ENCODE results near the gene AGO1. TPM values are rescaled to one million over a fixed set of nuclear protein-coding genes. Genes with fewer than 3 reads are reported as not detected.

Gene AGO1
- total RNA-seq, 4 donors from 2014 or later = 9.2 to 24.0 (median 20.1) TPM

DNA sequence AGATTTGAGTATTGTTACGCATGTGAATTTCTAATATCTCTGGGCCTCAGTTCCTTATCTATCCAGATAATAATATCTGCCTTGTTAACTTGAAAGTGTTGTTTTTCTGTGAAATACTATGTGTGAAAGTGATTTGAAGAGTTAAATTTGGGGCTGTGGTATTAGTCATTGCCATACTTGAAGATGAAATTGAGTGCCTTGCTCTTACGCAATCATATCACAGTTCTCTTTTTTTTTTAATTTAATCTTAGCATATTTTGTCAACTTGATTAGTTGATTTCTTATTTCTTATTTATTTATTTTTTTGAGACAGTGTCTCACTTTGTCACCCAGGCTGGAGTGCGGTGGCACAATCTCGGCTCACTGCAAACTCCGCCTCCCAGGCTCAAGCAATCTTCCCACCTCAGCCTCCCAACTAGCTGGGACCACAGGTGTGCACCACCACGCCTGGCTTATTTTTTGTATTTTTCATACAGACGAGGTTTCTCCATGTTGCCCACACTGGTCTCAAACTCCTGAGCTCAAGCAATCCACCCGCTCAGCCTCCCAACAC is 44.2 kb upstream of the AGO1 start:
- peaks cover 0 to 95% (median 10%) of the 10 kb centered on the region in 3 donors for H3K36me3 ChIP-seq

DNA sequence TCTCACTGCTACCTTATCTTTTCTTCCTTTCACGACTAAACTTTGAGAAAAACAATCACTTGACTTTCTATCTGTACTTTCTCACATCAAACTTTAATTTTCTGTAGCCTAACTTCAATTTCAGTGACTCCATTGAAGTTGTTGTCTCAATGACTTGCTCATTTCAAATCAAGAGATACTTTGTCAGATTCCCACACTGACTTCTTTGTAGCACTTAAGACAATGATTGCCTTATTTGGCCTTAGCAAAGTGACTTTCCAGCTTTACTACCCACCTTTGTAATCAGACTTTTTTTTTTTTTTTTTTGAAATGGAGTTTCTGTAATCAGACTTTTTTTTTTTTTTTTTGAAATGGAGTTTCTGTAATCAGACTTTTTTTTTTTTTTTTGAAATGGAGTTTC is 38.2 kb upstream of the AGO1 start:
- Histone ChIP-seq H3K36me3 (peaks cover 0 to 36% (median 7%) of the 10 kb centered on the region in 3 donors), H3K9me3 (no peaks in the 10 kb centered on the region), H3K4me3 (no peak overlapping the region), H3K27ac (peak overlapping the region in 2 of 4 donors; percentile 64 to 86), H3K27me3 (no peaks in the 10 kb centered on the region), H3K4me1 (peaks cover 0 to 11% (median 3%) of the 10 kb centered on the region in 4 donors)
- DNase-seq (ENCODE audit: low spot score in 2 of 2) = no peak
- 50 to 68% methylated on average over 1 of the region's 1 CpG for WGBS, 2 donors
- no peak for TF ChIP-seq POLR2A (IDR thresholded peaks at IDR 0.05)
- TF ChIP-seq, protein P1, sequence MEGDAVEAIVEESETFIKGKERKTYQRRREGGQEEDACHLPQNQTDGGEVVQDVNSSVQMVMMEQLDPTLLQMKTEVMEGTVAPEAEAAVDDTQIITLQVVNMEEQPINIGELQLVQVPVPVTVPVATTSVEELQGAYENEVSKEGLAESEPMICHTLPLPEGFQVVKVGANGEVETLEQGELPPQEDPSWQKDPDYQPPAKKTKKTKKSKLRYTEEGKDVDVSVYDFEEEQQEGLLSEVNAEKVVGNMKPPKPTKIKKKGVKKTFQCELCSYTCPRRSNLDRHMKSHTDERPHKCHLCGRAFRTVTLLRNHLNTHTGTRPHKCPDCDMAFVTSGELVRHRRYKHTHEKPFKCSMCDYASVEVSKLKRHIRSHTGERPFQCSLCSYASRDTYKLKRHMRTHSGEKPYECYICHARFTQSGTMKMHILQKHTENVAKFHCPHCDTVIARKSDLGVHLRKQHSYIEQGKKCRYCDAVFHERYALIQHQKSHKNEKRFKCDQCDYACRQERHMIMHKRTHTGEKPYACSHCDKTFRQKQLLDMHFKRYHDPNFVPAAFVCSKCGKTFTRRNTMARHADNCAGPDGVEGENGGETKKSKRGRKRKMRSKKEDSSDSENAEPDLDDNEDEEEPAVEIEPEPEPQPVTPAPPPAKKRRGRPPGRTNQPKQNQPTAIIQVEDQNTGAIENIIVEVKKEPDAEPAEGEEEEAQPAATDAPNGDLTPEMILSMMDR (IDR thresholded peaks at IDR 0.05) = no peak
- no peak for TF ChIP-seq EP300 (IDR thresholded peaks at IDR 0.05)

More for the DNA sequence above, 44.2 kb upstream of the AGO1 start:
- TF ChIP-seq EP300 (IDR thresholded peaks at IDR 0.05) (no peak), POLR2A (IDR thresholded peaks at IDR 0.05) (no peak)
- TF ChIP-seq, protein P1 (IDR thresholded peaks at IDR 0.05) = no peak
- H3K27ac ChIP-seq = no peak overlapping the region
- H3K9me3 ChIP-seq = peaks cover 0 to 7% (median 0%) of the 10 kb centered on the region in 4 donors
- H3K4me3 ChIP-seq = no peak overlapping the region
- H3K4me1 ChIP-seq = no peaks in the 10 kb centered on the region
- no peaks in the 10 kb centered on the region for H3K27me3 ChIP-seq
- 93 to 94% methylated on average over 8 of the region's 8 CpGs for WGBS, 2 donors
- no peak for DNase-seq (ENCODE audit: low spot score in 2 of 2)

DNA sequence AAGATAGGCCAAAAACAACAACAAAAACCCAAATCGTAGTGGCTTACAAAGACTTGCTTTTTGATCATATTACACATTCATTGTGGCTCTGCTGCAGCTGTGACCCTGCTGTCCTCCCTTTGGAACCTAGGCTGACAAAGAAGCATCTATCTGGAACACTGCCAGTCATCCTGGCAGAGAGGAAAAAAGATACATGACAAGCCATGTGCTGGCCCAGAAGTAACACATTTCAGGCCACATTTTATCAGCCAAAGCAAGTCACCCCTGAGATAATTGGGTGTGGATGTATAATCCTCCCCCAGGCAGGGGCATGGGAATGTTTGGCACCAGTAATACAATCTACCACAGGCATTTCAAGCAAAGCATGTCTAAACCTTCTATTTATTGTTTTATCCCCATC is 37.2 kb upstream of the AGO1 start:
- Histone ChIP-seq H3K36me3 (peaks cover 2 to 36% (median 7%) of the 10 kb centered on the region in 3 donors), H3K27ac (peak overlapping the region in 2 of 4 donors; percentile 64 to 86), H3K4me1 (peaks cover 0 to 12% (median 4%) of the 10 kb centered on the region in 4 donors), H3K27me3 (no peaks in the 10 kb centered on the region), H3K4me3 (no peak overlapping the region), H3K9me3 (no peaks in the 10 kb centered on the region)
- 14 to 27% methylated on average over 1 of the region's 1 CpG for WGBS, 2 donors
- TF ChIP-seq POLR2A (IDR thresholded peaks at IDR 0.05) = no peak
- TF ChIP-seq, protein P1 (IDR thresholded peaks at IDR 0.05) = no peak
- TF ChIP-seq EP300 (IDR thresholded peaks at IDR 0.05) = no peak
- no peak for DNase-seq (ENCODE audit: low spot score in 2 of 2)

DNA sequence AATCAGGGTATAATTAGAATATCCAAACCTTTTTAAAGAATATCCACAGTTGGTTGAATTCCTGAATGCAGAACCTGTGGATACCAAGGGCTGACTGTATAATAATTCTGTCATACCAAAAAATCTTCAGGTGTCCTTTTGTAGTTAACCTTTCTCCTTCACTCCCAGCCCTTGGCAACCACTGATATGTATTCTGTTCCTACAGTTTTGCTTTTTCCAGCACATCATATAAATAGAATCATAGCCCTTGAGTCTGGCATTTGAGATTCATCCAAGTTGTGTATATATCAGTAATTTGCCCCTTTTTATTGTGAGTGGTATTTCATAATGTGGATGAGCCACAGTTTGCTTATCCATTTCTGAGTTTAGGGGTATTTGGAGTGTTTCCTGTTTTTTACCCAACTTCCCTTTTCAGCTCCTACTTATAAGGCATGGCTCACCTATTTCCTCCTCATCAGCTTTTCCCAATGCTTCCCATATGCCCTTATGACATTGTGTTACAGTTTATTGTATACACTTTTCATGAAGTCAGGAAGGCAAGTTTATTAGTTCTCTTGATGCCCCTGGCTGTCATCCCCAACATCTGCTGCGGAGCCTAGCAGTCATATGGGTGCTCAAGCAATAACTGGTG is 35.0 kb upstream of the AGO1 start:
- Histone ChIP-seq H3K27me3 (no peaks in the 10 kb centered on the region), H3K4me1 (peaks cover 0 to 26% (median 10%) of the 10 kb centered on the region in 4 donors), H3K4me3 (no peak overlapping the region), H3K27ac (no peak overlapping the region), H3K36me3 (peaks cover 0 to 36% (median 2%) of the 10 kb centered on the region in 3 donors), H3K9me3 (no peaks in the 10 kb centered on the region)
- DNase-seq (ENCODE audit: low spot score in 2 of 2) = no peak
- 96 to 100% methylated on average over 1 of the region's 1 CpG for WGBS, 2 donors
- TF ChIP-seq POLR2A (IDR thresholded peaks at IDR 0.05) = no peak

DNA sequence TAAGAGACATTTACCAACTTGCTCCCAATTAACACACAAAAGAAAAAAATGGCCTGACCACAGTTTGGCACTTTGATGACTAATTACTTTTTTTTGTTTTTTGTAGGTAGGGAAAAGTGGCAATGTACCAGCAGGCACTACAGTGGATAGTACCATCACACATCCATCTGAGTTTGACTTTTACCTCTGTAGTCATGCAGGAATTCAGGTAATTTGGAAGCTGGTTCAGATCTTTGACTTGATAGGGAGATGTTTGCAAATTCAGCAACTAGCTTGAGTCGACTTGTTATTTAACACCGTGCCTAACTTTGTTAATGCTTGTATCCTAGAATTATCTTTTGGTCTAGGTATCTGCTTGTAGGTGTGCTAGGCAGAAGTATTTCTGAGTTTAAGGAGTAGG is 33.0 kb upstream of the AGO1 start:
- peaks cover 0 to 26% (median 10%) of the 10 kb centered on the region in 4 donors for H3K4me1 ChIP-seq

DNA sequence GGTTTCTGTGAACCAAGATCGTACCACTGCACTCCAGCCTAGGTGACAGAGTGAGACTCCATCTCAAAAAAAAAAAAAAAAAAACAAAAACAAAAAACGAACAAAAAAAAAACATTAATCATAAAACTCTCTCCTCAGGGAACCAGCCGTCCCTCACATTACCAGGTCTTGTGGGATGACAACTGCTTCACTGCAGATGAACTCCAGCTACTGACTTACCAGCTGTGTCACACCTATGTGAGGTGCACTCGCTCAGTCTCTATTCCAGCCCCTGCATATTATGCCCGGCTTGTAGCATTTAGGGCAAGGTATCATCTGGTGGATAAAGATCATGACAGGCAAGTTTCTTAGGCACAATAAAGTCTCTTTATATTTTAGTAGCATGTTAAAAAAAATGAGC is 32.3 kb upstream of the AGO1 start:
- Histone ChIP-seq H3K4me3 (no peak overlapping the region), H3K4me1 (peaks cover 0 to 20% (median 7%) of the 10 kb centered on the region in 4 donors)

More for the DNA sequence above, 33.0 kb upstream of the AGO1 start:
- Histone ChIP-seq H3K36me3 (peaks cover 0 to 51% (median 2%) of the 10 kb centered on the region in 3 donors), H3K27me3 (no peaks in the 10 kb centered on the region), H3K9me3 (no peaks in the 10 kb centered on the region), H3K4me3 (no peak overlapping the region), H3K27ac (no peak overlapping the region)
- TF ChIP-seq POLR2A (IDR thresholded peaks at IDR 0.05) (no peak), EP300 (IDR thresholded peaks at IDR 0.05) (no peak)
- DNase-seq (ENCODE audit: low spot score in 2 of 2) = no peak
- 91 to 92% methylated on average over 2 of the region's 2 CpGs for WGBS, 2 donors

More for the DNA sequence above, 32.3 kb upstream of the AGO1 start:
- DNase-seq (ENCODE audit: low spot score in 2 of 2) = no peak
- Histone ChIP-seq H3K36me3 (peaks cover 0 to 57% (median 2%) of the 10 kb centered on the region in 3 donors), H3K27me3 (no peaks in the 10 kb centered on the region), H3K27ac (peak overlapping the region in 1 of 4 donors; percentile 4), H3K9me3 (no peaks in the 10 kb centered on the region)
- TF ChIP-seq, protein P1 (IDR thresholded peaks at IDR 0.05) = no peak
- no peak for TF ChIP-seq POLR2A (IDR thresholded peaks at IDR 0.05)
- no peak for TF ChIP-seq EP300 (IDR thresholded peaks at IDR 0.05)
- WGBS, 2 donors = 80 to 83% methylated on average over 5 of the region's 5 CpGs

Measured in tibial nerve (tissue), 4 donors.